GM04504 (cell line): ENCODE data around the gene IDUA.

Experiments
- DNase-seq: peaks from one replicate; pipeline ENCODE4 v3.0.0-alpha.2; 2012; ENCODE audit warnings: low read depth

Gene IDUA

DNA sequence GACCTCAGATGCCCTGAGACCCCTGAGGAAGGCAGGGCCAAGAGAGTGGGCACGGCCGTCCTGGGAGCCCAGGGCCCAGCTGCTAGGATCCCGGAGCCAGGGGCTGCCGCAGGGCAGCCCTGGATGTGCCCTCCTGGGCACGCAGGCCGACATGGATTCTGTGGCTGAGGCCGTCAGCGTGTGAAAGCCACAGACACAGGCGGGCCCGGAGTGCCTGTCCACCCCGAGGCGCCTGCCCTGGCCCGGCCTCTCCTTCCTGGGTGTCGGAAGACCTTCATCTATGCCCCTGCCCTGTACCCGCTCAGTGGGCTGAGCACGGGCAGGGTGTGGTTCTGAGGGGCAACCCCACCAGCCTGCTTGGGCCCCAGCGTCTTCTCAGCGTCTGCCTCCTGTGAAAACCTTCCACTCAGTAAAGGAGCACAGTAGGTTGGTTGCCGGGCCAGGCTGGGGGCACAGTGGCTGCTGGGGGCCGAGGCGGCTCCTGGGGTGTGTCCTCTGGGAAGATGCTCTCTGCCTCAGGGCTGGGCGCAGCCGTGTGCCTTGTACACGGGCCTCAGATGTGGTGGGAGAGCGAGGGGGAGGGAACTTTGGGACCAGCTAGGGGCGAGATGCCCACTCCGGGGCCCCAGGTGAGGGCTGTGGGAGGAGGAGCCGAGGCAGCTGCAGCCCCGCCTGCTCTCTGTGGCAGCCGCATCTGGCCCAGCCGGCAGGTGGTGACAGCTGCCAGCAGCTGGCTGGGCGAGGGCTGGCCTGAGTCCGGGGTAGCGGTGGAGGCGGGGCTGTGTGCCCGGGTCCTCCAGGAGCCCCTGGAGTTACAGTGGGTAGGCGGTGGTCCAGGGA, 45.3 kb downstream of the IDUA start:
- DNase-seq = no peak

DNA sequence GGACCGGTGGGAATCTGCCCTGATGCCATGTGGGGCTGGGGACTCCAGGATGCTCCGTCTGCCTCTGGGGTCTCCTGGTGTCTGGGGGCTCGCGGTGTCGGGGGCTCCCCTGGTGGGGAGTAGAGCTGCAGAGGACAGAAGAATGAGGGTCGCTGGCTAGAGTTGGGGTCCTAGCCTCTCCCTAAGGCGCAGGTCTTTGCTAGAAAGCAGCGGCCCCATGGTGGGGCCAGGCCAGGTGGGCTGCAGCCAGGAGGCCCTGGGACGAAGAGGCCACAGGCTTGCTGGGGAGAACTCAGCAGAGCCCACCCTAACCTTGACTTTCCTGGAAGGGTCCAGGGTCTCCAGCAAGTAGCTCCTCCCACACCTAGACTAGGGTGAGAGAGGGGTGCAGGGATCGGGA, 46.0 kb downstream of the IDUA start:
- no peak for DNase-seq

DNA sequence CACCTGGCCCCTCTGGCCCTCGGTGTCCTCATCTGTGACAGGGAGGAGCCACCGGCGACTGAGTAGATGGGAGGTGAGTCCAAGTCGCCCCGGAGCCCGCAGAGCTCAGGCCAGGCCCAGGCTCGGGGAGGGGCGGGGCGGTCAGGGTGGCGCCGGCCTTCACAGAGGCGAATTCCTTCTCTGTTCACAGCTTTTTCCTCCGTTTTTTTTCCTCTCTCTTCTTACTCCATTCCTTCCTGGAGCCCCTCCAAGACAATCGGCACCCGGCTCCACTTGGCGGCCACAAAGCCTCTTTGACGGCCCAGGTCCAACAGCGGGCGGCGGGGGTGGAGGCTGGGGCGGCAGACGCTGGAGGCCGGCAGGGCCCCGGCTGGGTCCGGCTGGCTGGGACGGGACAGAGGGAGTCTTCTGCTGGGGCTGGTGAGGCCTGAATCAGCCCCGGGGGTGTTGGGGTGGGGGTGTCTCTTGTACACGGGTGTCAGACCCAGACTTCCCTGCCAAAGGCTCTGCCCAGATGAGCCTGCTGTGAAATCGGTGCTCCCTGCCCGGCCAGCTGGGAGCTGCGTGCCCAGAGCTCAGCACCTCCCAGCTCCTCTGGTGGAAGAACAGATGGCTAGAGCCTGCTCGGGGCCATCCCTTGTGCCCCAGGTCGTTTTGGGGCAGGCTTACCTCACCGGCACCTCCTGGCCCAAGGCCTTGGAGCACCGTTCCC, 47.2 kb downstream of the IDUA start:
- DNase-seq = peak; percentile 56

DNA sequence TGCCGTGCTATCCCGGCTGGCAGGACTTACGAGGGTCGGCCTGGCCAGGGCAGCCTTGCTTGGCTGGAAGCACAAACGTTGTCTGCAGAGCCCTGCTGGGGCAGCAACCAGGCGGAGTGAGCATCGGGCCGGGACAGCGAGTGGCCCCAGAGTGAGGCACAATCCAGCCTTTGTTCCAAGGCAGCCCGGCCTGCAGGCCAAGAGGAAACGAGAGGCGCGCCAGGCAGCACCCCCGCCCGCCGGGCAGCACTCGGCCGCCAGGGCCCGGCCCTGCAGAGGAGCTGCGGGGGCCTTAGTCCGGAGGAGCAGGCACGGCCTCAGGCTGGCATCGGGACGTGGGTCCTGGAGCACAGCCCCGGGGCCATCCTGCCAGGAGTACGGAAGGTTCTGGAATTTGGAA, 48.7 kb downstream of the IDUA start:
- DNase-seq = no peak

DNA sequence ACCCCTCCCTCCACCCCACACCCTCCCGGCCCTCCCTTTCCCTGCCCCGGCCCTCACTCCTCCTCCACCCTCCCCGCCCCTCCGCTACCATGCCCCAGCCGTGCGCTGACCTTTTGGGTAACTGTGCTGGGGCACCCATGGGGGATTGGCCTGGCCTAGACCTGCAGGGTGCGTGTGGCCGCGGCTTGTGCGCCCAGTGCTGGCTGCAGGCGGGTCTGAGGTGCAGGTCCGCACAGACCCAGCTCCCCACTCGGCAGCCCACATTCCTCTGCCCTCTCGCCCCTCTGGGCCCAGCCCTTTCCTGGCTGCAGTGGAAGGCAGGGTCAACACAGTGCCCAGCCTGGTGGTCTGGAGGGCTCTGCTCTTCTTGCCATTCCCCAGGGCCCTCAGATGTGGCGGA, 49.3 kb downstream of the IDUA start:
- DNase-seq = no peak

DNA sequence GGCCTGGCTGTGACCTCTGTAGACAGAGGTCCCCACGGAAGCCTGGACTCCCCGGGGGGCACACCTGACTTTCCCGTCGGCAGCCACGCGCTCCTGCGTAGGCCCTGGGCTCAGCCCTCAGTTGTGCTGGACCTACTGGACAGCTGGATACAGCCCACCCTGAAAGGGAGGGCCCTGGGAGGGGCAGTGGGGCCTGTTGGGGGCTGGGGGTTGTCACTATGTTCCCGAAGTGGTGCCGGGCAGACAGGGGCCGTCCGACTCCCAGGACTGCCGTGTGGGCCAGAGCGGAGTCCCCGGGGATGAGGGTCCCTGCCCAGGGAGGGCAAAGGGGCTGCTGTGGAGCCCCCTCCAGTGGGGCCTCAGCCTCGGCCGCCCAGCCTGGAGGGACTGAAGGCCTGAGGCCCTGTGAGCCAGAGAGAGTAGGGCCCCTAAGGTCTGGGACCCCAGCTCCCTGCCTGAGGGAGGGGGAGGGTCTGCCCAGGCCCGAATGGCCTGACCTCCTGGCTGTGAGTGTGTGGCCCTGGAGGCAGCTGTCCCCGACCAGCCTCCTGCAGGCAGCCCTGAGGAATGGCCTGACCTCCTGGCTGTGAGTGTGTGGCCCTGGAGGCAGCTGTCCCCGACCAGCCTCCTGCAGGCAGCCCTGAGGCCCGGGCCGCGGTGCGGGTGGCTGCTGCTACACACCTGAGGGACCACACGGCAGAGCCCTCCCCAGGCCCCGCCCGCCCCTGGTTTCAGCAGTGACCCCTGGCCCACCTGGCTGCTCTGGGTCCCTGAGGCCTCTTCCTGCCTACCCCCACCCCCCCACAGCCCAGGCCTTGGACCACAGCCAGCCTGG, 50.3 kb downstream of the IDUA start:
- no peak for DNase-seq

DNA sequence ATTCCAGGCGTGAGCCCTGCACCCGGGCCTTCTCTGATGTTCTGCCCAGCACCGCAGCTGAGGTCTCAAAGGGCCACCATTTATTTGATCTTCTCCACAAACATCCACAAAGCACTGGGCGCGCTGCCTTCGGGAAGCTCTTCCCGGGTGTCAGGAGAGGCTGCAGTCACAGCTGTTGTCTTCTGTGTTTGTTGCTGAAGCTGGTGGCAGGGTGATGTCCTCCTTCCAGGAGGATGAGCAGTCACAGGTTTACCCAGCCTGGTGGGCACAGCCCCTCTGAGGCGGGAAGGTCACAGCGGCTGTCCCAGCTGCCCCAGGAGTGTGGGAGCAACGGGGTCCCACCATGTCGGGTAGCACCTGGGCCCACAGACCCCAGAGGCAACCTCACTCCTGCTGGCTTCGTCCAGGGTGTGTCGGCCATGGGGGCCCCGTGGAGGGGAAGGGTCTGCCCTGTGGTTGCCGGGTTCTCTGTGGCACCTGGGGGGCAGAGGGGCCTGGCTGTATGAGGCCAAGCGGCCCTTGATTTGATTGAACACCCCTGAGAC, 52.2 kb downstream of the IDUA start:
- DNase-seq = no peak

DNA sequence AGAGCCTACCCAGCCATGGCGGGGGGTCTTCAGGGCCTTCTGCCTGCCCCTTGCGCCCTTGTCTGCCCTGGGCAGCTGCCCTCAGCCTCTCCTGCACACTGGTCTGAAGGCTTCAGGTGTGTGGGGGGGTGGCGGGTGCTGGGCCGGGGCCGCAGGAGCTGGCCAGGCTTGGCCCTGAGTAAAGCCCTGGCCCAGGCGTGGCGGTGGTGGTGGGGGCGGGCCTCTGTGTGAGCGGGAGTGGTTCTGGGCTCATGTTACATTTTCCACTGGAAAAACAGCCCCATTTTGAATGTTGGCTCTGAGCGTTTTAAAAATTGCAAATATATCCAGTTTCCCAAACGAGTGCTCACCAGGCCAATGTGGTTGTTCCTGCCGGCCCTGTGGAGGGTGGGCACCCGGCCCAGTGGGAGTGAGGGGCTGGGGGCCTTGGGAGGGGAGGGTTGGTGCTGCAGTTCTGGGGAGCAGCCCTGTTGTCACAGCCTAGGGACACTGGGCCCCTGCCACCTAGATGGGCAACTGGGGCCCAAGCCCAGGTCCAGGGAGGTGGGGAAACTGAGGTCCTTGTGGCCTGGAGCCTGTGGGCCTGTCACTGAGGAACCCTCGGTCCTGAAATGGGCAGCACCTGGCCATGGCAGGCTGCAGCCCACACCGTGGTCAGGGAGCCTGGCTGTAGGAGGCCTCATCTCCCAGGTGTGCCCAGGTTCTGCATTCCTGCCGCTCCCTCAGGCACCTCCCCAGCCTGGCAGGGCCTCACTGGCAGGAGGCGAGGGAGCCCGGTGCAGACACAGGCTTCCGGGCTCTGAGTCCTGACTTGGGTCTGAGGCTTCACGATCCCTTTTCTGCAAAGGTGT, 52.9 kb downstream of the IDUA start:
- DNase-seq = no peak

DNA sequence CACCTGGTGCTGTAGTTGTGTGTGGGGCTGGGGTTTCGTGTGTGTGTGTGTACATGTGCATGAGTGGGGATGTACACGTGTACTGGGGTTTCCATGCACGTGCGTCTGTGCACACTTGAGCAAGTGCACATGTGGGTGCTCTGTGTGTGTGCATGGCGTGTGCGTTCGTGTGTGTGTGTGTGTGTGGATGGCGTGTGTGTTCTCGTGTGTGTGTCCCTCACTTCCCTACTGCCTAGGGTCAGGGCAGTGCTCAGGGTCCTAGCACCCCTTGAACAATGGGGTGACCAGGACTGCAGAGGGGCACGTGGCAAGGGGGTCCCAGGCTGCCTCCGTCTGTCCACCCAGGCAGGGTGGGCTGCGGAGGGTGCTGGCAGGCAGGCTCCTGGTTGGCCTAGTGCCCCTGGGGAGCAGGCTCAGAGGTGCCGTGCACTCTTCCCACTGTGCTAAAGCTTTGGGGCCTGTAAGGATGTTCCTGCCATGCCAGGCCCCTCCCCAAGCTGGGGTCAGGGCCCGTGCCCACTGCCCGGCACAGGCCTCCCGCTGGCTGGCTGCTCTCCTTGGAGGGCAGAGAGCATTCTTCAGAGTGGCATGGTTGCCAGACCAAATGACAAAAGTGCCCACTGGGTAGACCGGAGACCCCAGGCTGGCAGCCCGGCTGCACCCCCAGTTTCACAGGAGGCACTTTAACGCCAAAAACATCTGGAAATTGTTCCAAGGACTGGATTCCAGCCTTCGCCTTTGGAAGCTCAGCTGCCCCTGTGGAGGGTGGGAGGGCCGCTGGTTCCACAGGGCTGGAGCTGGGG, 53.7 kb downstream of the IDUA start:
- DNase-seq = no peak

DNA sequence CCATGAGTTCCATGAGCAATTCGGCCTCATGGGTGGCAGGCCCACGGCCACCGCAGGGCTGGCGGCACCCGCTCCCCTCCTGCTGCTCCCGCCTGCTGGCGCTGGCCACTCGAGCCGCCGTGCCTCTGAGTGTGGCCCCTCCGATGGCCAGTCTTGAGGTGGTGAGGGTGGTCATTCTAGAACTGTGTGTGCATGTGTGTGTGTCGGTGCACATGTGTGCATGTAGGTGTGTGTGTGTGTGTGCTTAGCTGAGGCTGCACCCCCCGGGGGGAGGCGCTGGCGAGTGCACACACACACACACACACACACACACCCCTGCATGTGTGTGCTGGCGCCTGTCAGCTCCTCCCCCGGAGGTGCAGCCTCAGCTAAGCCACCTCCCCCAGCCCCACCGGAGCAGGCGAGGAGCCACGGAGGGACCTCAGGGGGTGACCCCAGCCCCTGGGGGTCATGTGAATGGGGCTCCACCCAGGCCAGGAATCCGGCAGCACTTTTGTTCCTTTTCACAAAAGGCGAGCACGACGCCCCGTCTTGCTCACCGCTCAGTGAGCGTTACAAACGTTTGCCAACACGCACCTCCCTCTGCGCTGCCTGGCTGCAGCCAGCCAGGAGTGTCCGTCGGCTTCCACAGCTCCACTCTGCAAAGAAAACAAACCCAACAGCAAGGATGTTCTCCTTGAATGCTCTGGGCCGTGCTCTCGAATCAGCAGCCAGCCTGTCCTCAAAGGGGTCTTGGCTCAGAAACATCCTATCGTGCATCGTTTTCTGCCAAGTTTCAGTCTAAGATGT, 54.5 kb downstream of the IDUA start:
- DNase-seq = no peak

DNA sequence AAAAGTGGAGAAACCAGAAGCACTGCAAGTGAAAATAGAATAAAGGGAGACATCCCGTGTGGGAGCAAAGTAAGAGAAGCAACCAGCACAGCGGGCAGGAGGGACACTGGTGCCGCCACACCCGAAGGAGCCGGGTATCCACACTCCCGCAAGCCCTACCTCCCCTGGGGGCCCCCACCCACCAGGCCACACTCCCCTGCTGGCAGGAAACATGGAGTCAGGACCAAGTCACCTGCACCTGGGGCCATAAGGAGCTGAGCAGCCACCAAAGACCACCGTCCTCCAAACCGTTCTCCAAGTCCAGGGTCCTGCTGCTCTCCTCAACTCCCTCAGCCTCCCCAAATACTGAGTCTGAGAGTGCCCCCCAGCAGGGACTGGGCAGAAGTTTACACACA, 55.1 kb downstream of the IDUA start:
- DNase-seq = no peak

DNA sequence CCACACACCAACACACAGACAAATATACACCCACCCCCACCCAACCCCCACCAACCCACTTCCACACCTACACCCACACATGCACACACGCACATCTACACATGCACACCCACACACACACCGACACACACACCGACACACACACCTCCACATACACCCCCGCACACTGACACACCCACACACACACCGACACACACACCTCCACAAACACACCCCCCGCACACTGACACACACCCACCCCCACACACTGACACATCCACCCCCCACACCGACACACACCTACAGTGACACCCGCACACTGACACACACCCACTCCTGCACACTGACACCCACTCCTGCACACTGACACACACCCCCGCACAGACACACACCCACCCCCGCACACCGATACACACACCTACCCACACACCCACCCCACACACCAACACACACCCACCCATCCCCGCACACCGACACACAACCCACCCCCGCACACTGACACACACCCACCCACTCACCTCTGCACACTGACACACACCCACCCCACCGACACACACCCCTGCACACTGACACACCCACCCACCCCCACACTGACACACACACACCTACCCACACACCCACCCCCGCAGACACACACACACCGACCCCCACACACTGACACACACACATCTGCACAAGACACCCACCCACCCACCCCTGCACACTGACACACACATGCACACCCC, 55.7 kb downstream of the IDUA start:
- DNase-seq = no peak

DNA sequence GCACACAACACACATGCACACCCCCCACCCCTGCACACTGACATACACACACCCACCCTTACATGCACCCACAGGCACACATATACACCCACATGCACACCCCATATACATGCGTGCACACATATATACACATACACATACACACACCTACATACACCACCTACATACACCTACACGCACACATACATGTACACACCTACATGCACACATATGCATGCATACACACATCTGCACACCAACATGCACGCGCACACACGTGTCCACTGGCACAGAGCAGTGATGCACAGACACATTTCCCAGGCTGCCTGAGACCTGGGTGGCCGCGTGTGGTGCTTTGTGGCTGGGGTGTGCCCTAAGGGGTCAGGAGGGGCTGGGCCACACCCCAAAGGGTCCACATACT, 56.3 kb downstream of the IDUA start:
- no peak for DNase-seq

DNA sequence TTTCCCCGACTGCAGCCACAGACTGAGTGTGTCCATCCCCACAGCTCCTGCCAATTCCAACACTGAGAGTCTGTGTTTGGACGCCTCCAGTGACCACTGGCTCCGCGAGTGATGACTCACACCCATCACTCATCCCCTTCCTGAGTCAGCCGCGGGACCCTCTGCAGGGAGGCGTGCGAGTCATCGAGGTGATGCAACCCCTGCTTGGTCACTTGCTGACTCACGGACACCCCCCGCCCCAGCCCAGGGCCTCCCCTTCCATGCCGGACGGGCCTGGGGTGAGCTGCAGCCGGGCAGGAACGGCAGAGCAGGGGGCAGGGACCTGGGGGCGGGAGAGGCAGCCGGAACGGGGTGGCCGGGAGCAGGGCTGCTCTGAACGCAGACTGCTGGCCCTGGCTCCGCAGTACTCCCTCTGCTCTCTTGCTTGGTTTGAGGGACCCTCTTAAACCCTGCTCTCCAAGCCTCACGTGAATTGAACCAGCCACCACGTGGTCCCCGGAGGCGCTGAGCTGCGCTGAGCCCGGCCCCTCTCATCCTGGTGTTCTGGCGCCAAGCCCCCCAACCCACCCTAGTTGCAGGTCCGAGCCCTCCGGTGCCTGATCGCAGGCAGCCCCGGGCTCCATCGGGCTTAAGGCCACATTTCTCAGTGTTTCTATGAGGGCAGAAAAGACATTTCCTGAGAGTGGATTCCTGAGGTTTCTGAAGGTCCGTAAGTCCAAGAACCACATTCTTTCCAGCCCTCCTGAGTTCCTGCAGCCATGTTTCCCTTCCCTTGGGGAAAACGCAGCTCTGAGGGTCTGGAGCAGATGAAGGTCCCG, 57.0 kb downstream of the IDUA start:
- DNase-seq = peak; percentile 99

DNA sequence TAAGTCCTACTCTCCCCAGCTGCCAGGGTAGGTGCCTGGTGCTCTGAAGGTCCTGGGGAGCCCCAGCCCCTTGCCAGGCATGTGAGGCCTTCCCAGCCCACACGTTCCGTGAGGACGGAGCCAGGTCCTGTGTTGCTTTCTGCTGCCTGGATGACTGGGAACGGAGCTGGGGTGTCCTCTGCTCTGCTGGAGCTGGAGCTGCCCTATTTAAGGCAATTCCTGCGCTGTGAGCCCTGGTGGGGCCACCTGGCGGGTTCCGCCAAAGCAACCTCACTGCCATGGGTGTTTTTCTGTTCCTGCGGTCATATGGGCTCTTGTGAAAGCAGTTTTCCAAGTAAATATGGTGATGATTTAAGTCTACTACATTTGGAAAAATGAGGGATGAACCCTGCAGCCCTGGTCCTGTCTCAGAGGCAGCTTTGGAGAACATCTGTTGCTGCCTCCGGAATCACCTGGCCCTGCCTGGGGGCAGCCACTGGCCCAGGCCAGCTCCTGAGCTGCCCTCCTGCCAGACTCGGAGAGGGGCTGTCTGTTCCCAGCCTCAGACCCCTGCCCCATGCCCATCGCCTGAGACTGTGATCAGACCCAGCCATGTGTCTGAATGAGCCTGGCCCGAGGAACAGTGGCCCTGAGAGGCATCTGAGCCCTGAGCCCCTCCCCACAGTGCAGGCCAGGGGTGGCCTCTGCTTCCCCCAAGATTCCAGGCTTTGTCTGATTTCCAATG, 57.8 kb downstream of the IDUA start:
- no peak for DNase-seq

DNA sequence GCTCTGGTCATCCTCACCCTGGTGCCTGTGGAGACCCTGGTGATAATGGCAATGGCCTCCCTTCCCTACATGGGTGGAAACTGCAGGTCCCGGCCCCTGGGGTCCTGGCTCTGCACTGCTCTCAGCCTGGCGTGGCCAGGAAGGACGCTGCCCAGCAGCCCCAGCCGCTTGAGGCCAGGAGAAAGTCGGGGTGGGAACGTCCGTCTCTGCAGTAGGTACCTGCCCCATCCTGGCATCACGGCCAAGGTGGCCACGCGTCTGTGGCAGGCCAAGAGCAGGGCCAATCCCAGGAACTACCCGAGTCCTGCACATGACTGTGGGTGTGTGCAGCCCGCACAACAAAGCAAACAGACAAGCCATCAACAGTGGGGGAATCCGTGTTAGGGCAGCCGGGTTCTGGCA, 58.4 kb downstream of the IDUA start:
- no peak for DNase-seq

DNA sequence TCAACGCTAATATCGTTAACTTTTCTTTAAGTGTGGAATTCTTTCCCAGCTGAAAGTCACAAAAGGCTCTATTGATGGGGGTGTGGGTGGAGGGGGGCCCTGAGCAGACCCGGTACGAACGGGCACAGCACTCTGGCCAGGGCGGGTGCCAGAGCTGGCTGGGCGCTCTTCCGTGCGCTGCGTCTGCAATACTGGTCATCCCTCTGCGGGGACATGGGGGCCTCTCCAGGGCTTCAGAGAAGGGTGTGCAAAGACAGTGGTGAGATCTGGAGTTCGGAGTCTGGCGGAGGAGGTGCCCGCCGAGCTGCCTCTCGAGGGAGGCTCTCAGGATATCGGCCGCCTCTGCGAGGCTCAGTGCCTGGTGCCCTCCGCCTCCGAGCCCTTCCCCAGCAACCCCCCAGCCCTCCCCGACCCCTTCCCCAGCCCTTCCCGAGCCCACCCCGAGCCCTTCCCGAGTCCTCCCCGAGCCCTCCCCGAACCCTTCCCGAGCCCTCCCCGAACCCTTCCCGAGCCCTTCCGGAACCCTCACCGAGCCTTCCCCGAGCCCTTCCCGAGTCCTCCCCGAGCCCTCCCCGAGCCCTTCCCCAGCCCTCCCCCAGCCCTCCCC, 58.9 kb downstream of the IDUA start:
- no peak for DNase-seq
